Stimulated activated CD8-positive, alpha-beta memory T cell treated with anti-CD3 and anti-CD28 coated beads, Interleukin-4, amount 100 ng/mL, for 1 hour (primary cell): Measurements from ENCODE around the gene GRIP2.

Experiments used
- DNase-seq, 2 donors: peaks; one replicate each; pipeline ENCODE4 v3.0.0-alpha.2; 2020; ENCODE audit warnings: low read depth in 2 of 2, low spot score in 1 of 2

Gene GRIP2

DNA sequence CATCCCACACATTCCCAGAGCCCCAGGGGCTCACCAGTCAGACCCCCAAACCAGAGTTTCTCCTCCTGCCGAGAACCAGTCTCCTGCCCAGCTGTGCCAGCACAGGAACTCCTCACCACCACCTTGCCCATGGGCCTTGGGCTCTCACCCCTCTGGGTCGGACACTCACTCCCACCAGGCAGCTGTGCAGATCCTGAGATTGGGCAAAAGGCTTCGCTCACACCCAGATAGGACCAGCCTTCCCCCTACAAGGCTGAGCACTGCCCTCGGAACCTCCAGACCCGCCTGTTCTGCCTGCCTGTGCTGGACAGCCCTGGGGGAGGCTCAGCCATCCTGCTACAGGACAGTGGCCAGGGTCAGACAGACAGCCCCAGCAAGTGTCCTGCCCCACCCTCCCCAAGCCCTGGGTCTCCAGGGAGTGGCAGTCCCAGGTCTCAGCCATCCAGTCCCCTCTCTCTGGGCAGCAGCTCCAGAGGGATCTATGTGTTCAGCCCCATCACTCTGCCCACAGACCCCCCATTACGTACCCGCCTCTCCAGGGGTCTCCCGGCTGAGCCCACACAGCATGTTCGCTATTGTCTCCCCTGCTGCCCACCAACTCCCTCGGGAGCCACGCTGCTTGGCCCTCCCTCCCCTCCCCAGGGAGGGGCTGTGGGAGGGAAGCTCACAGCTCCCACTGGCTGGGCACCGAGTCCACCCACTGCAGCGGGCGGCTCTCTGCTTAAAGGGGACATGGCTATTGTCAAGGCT, at the start of gene GRIP2:
Gene GRIP2, minus strand, starts transcription at position 601 of the 750 bp plus-strand sequence. Its CDS starts 34 bp downstream, at position 567.
- DNase-seq: no peak

DNA sequence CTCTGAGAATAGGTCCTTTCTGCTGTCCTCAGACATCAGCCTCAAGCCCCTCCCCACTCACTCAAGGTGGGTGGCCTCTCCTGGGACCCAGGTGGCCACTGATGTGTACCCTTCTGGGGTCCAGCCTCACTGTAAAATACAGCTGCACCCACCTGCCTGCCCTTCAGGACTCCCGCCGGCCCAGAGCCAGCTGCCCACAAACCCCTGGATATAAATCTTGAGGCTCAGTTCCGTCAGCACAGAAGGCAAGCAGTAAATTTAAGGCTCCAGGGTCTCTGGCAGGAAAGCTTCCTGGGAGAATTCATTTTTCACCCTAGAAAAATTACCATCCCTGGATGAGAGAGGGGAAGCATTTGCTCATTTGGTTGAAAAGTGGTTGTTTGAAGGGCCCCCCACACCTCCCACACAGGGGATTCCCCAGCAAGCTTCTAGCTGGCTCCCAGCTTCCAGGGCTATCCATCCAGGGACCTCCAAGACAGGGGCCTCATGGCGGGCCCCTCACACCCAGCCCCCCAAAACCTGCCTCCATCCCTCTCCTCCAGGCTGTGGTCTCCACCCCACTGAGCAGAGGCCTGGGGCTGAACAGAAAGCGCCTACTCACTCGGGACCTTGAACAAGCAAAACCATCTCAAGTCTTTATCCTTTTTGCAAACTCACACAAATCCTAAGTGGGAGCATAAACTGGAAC, 48.4 kb upstream of the GRIP2 start:
- DNase-seq: no peak

DNA sequence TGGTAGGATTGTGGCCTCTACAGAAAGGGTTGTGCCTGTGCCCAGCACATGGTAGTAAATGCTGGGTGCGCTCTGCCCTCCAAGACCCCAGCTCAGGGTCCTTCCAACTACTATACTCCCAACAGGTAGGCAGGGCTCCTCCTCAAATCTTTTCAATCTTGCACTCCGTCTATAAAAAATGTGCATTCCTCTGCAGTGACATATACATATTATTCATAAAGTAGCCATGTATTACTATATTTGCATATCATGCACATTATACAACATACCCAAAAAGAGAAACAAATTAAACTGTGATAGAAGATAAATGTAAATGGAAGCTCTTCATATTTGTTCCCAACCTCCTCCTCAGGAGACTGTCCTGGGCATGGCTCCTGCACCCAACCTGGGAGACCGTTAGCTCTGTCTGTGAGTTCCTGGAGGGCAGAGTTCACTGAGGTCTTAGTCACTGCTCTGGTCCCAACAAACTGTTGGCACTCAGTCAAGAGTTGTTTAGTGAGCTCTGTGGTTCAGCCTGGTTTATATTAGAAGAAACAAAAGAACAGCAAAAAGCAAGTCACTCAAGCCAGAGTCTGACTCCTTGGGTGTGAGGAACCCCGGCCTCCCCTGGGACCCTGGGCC, 47.7 kb upstream of the GRIP2 start:
- no peak for DNase-seq

DNA sequence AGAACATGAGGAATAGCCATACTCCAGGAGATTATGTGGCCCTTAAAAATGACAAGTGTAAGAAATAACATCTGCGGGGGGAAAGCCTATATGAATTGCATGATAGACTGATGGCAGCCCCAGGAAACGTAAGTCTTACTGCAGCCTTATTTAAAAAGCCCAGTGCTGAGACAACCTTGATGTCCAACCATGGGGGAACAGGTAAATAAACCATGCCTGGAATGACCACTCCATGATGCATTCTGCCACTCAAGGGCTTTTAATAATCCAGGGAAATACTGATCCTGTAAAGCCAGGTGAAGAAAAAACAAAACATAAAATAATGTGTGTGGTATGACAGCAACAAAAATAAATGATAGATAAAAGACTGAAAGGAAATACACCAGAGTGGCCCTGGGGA, 46.5 kb upstream of the GRIP2 start:
- no peak for DNase-seq

DNA sequence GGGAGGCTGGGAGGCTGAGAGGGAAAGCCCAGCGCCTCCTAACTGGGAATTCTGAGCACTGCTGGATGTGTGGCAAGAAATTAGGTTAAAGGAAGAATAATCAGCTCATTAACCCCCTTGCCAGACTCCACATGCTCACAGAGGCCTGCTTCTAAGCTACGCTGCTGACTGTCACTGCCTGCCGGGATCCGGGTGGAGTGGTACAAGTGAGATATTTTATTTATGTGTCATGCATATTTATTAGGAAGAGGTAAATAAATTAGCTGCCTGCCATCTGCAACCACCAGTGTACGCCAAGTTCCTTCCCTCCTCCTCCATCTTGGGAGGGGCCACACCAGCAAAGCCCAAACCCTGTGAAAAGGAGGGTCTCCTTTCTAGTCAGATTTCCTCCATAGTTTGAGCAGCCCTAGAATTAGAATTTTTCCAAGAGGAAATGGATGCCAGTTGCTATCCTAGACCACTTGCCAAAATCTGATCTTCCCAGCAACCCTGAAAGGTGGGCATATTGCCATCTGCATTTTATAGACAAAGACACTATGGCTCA, 43.5 kb upstream of the GRIP2 start:
- DNase-seq: no peak

DNA sequence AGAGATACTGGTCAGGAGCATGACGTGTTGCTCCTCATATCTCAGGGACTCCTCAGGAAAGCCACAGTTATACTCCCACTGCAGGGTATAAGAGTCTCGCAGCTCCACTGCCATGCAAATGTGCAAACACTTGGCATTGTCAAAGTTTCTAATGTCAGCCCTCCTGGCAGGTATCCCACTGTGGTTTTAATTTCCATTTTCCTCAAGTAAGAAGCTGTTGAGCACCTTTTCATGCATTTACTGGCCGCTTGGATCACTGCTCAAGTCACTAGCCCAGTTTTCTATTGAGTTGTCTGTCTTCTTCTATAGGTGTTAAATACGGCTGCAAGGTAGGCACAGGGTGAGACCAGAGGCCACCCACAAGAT, 41.9 kb upstream of the GRIP2 start:
- DNase-seq: no peak

DNA sequence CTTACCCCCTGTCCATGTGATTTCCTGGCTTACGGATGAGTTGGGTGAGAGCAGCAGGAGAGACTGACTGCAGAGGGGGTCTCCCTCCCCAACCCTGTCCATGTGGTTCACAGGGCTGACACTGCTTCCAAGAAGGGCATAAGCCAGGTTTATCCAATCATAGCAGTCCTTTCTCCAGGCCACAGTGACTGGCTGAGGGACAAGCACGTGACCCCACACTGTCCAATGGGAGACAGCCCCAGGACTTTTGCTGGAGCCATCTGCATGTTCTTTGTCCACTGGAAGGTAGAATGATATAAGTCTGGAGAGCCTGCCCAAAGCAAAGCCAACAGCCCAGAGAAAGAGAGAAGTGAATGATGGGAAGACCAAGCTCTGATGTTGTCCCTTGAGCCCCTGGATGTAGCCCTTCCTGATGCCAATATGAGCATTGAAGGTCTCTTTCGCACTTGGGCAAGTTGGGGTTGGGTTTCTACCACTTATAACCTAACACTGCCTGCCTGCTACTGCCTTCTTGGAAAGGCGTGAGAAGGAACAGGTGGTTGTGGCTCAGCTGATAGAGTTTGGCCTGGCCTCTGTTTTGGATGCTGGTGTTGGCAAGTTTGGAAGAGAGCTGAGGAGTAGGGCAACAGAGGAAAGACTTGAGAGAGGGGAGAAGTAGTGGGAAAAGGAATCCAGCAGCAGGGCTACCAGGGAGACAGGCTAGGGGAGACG, 41.3 kb upstream of the GRIP2 start:
- DNase-seq: no peak

DNA sequence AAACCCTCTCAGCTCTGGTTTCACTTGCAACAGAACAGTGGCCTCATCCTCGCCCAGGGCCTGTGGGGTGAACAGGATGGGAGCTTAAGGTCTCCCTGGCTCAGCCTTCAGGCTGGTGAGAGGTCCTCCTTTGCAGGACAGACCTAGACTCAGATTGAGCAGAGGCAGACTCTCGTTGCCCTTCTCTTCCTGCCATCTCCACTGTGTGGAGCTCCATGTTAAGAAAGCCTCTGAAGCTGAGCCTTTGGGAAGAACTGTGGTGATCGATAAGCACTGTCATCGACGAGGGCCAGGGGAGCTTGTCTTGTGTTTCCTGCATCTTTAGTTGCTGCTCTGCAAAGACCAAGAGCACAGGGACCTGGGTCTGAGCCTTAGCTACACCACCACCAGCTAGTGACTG, 37.8 kb upstream of the GRIP2 start:
- DNase-seq: no peak

DNA sequence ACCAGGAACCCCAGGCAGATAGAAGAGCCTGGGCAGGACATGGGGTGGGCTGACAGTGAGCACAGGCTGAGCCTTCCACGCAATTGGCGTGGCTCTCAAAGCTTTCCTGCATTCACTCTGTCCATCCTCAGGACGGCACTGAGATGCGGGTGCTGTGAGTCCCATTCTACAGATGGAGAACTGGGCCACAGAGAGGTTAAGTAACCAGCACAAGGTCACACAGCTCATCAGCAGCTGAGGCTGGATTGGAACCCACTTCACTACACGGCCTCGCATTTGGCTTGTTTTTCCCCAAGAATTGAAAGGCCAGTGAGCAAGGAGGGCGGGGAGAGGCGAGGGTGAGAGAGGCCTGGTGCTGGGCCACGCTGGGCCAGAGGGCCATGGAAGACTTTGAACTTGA, 36.0 kb upstream of the GRIP2 start:
- no peak for DNase-seq

DNA sequence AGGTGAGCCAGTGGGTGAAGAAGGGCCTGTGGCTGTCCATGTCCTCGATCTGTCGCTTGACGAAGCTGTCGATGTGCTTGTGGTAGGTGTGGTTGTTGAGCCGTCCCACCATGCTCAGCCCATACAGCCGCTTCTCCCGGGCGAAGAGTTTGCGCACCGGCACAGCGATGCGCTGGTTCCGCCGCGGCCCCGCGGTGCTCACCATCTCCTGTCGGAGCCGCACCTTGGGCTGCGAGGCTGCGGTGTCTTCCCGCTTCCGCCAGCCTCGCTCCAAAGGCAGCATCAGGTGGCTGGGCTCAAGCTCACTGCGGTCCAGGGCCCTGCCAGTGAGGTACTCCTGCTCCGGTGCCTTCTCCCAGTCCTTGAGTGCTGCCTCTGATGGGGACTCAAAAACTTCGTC, 34.0 kb upstream of the GRIP2 start:
- no peak for DNase-seq

DNA sequence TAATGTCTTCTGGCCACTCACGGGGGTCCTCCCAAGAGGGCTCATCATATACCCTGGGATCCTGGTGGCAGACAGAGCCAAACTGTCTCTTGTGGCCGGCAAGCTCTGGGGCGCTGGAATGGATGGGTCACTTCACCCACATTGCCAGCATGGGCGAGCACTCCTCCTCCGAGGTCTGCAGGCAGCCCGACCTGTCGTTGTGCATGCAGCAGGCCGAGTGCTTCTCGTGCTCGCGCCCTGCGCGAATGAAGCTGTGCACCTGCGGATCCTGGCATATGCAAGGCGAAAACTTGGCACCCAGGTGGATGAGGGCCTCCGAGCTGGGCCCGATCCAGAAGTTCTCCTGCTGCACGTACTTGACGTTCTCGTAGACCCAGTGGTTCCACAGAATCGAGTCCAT, 33.6 kb upstream of the GRIP2 start:
- DNase-seq: no peak

DNA sequence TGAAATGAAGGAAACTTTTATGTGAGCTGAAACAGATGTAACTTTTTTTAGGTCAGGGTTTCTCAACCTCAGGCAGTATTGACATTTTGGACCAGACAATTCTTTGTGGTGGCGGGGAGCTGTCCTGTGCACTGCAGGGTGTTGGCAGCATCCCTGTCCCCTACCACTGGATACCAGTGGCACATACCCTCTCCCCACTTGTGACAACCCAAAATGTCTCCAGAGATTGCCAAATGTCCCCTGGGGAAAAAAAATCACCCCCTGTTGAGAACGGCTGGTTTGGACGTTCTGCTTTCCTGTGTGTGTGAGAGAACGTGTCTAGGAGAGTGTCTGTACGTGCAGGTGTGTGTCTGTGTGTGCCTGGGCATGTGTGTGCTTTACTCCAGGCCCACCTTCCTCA, 30.7 kb upstream of the GRIP2 start:
- no peak for DNase-seq

DNA sequence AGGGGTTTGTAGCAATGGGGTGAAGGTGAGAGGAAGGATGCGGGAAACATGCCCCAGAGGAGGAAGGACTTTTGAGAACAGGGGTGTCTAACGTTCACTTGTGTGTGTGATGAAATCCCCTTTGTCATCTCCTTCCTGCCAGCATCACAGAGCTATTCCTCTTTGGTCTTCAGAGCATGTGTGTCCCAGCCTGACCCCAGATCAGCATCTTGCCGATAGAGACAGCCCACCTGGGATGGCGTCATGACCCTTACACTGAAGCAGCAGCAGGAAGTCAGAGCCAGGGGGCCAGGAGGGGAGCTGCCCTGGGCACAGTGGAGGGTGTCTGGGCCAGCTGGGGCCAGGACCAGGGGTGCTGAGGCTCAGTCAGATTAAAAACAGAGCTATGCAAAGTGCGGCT, 29.9 kb upstream of the GRIP2 start:
- no peak for DNase-seq

DNA sequence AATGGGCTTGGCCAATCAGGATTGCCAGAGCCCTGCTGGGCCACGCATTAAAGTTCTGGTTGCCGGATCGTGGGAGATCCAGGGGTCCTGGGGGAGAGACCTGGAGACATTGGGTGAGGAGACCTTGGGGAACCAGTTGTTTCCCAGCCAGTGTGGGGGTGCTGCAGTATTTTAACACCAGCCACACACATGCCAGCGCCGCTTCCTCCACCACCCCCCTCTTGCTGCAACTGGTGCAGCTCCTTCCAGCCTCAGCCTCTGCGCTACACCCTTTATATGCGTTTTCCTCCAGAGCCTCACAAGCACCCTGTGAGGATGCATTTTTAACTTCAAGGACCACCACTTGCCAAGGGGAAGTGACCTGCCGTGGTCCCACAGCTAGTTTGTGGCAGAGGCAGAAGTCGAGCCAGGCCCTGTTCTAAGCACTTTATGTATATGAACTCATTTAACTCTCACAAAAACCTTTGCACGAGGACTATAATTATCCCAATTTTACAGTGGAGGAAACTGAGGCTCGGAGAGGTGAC, 29.4 kb upstream of the GRIP2 start:
- no peak for DNase-seq

DNA sequence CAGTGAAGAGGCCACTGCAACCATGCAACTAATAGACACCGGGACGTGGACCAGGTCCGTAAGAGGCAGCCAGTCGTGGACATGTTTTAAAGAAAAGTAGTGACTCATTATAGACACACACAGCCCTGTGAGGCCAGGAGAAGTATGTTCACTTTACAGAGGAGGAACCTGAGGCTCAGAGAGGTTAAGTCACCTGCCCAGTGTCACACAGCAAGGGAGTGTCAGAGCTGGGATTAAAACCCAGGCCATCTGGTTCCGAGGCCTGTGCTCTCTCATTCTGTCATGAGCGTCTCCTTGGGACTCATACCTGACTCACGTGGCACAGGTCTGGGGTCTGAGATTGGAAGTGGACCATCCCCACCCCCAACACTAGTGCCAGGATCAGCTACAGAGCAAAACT, 28.1 kb upstream of the GRIP2 start:
- no peak for DNase-seq

DNA sequence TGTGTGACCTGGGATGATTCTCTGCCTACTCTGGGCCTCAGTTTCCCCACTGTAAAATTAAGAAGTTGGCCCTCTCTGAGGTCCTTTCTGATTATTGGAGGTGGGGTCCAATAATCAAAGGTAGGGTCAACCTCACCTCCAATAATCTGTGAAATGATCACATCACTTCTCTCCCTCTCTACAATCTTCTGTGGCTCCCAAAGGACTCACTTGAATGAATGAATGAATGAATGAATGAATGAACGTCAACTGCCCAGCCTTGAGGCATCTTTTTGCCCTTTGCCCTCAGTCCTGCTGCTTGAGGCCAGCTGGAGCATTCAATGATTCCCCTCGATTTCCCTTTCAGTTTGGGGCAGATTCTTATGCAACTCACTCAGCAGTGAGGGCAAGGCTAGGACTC, 26.7 kb upstream of the GRIP2 start:
- no peak for DNase-seq

DNA sequence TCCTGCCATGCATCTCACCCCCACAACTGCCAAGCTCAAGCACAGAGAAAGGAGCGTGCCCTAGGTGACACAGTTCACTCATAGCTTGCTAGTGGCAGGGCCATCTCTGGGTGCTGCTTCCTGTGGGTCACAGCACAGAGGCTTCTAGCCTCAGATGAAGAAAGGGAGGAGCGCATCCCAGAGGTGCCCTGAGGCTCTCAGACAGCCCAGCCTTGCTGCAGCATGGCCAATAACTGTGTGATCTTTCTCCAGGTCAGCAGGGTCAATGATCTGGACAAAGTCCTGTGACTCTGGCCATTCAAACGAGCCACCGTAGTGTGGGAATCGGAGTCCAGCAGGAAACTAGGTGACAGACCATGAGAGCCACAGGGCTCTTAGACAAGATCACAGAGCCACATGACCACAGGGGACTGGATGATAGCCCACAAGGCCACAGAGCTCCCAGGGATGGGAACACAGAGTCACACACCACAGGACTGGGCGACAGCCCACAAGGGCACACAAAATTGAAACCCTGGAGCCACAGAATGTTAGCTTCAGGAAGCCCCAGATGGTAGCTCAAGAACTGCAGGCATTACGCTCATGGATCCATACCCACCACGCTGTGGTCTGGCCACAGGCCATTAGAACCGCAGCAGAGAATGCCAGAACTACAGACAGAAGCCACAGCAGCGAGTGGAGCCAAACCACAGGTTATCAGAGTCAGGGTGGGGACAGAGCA, 25.9 kb upstream of the GRIP2 start:
- DNase-seq: no peak

DNA sequence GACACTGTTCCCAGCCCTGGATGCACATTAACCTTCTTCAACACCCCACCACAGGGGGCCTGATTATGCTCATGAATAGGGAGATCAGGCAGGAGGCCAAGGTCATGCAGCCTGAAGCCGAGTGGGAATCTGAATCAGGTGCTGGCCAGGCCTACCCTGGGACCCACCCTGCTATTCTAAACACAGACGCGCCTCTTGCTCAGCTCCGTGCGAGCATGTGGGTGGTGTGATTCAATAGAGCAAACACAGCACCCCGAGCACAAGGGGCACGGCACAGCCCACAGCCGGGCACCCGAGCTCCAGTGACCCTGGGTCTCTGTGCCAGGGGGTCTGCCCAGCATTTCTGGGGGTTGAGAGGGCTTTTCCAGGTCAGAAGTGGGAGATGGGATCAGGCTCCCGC, 24.6 kb upstream of the GRIP2 start:
- DNase-seq: no peak

DNA sequence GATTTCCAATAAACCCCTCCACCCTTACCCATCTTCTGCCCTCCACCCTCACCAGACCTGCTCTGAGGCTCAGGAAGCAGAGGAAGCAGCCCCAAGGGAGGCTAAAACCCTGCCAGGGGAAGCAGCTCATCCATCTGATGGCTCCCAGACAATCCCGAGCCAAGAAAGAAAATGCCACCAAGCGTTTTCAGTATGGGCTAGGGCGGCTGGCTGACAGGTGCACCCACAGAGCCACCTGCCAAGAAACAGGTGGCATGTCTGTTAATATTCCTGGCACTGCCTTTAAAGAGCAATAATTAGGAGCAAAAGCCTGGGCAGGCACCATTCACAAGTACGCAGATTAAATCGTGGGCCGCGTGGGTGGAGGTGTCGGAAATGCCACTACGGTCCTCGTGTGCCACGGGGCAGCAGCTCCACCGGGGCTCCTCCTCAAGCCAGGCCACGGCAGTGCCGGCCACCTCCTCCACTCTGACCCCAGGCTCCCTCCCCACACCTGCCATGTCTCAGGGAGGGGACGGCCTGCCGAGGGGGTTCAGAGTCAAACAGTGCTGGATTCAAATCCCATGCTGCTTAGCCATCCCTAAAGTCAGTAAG, 23.9 kb upstream of the GRIP2 start:
- no peak for DNase-seq

DNA sequence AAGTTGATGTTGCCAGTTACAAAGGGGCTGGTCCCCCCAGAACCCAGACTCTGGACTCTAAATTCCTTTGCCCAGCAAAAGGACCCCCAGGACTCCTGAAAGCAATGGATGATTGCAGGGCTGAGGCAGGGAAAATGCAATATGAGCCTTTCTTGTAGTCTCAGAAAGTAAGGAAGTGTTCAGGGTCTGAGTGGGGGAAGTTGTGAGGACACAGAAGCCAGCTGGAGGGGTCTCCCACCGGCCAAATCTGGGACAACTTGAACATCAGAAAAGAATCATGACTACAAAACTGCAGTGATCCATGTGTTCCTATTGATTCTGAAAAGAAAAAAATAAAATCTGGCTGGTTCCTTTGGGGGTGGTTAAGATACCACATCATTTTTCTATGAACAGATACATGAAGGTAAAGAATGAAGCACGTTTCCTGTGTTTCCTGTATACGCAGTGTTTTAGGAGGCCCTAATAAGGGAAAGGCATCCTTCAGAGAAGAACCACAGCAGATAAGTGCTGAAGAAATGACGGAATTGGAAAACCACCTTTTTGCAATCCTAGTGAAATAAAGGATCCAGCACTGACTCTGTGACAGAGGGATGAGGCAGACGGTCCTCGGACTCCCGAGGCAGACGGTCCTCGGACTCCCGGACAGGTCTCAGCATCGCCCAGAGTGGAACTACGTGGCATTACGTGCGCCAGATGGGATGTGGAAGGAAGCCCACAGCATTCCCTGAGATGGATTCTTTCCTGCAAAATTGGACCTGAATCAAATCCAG, 22.2 kb upstream of the GRIP2 start:
- no peak for DNase-seq
